ENCODE measurements around the gene MAP10.
A peak's percentile ranks its signal among the peaks of the same experiment; 100 is the strongest.

Gene MAP10

DNA sequence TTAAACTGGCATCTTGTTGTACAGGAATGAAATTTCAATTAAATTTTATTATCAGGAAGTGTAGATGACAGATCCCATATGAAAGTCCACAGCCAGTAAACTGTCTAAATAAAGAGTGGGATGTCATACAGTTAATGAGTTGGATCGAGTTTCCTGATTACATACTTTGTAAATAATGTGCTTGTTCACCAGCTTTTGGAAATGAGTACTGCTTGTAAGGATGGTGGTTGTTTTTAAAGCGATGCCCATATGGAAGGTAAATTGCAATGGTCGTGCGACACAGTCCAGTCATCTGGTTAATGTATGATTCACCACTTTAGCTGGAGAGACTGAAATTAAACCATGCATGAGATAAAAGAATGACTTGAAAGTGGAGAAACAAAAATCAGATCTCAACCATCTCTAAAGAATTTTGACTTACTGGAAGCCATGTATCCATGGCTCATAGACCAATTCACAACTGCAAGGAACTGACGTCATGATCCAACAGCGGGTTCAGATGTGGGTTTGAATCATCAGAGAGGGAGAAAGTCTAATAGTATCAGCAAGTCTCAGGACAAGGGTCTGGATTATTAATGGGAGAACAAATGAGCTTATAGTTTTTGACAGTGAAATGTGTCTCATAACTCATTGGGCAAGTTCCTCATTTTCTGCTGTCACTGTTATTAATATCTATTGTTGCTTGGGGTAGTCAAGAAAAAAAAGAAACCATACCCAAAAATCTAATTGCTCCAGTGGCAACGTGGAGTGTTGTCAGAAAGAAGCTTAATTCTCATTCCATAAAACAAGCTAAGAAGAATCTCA, 49.0 kb downstream of the MAP10 start:
- peak; percentile 62 for DNase-seq (ENCODE audit: low read depth)

- no peak for DNase-seq (ENCODE audit: low read depth)
Measured at GRCh38 chr1:232854798-232855159, 49.6 kb downstream of the MAP10 start.

- DNase-seq (ENCODE audit: low read depth) = peak; percentile 51
Measured at GRCh38 chr1:232856541-232856940, 51.3 kb downstream of the MAP10 start.
